DND-41 (cell line): ENCODE data around the gene ERP27.
A peak's percentile ranks its signal among the peaks of the same experiment; 100 is the strongest.

Experiments used
- ATAC-seq: fragments of 200-7000 bp; cut with Tn5 transposase; 3 replicates; pipeline ENCODE4 v1.9.1; 2021; ENCODE audit warnings: low read depth; ENCODE audit not compliant: insufficient read depth
- DNase-seq: peaks from one replicate; pipeline ENCODE4 v3.0.0-alpha.2; 2020
- H2AFZ ChIP-seq: 2 replicates; pipeline ENCODE4 v1.6.0; 2012; ENCODE audit warnings: low read depth, low read length
- H3K27ac ChIP-seq: 2 replicates; pipeline ENCODE4 v1.5.1; 2012; ENCODE audit warnings: low read length, inconsistent platforms
- H3K27me3 ChIP-seq: fragments of 200-600 bp; sonication (generic); 2 replicates; pipeline ENCODE4 v1.6.0; 2012; ENCODE audit warnings: low read length, mild to moderate bottlenecking, inconsistent platforms; ENCODE audit not compliant: insufficient read depth, poor library complexity
- H3K36me3 ChIP-seq: 2 replicates; pipeline ENCODE4 v1.5.1; 2012; ENCODE audit warnings: low read length, inconsistent platforms; ENCODE audit not compliant: insufficient read depth
- H3K4me1 ChIP-seq: 2 replicates; pipeline ENCODE4 v1.5.1; 2012; ENCODE audit warnings: mild to moderate bottlenecking, low read length; ENCODE audit not compliant: insufficient read depth
- H3K4me2 ChIP-seq: 2 replicates; pipeline ENCODE4 v1.6.0; 2012; ENCODE audit warnings: mild to moderate bottlenecking, moderate library complexity, low read length, inconsistent platforms; ENCODE audit not compliant: insufficient read depth
- H3K4me3 ChIP-seq, 2 experiments: fragments of 200-600 bp in 1 of 2; shearing (Covaris generic) in 1 of 2; 2 replicates each; pipeline ENCODE4 v1.5.1; 2012 to 2016; ENCODE audit warnings: inconsistent platforms in 2 of 2, low read length in 2 of 2, mild to moderate bottlenecking in 2 of 2, low read depth in 1 of 2, moderate library complexity in 1 of 2
- H3K79me2 ChIP-seq: 2 replicates; pipeline ENCODE4 v1.6.0; 2012; ENCODE audit warnings: low read length, inconsistent platforms; ENCODE audit not compliant: insufficient read depth
- H3K9ac ChIP-seq: 2 replicates; pipeline ENCODE4 v1.6.0; 2012; ENCODE audit warnings: low read depth, mild to moderate bottlenecking, inconsistent platforms, low read length, moderate library complexity
- H3K9me3 ChIP-seq: 2 replicates; pipeline ENCODE4 v1.5.1; 2012; ENCODE audit warnings: low read length, moderate library complexity, mild to moderate bottlenecking, inconsistent platforms; ENCODE audit not compliant: insufficient read depth, severe bottlenecking
- H4K20me1 ChIP-seq: 2 replicates; pipeline ENCODE4 v1.6.0; 2012; ENCODE audit warnings: low read length; ENCODE audit not compliant: insufficient read depth
- EZH2 ChIP-seq: IDR thresholded peaks from 3 replicates; pipeline ENCODE4 v1.6.1; 2012; ENCODE audit warnings: borderline replicate concordance, low read depth, mild to moderate bottlenecking, moderate library complexity, low read length, inconsistent platforms; ENCODE audit not compliant: severe bottlenecking
- TF ChIP-seq, protein P1 (sequence below): IDR thresholded peaks from 2 replicates; pipeline ENCODE4 v1.5.1; 2012; ENCODE audit warnings: borderline replicate concordance, low read length, moderate library complexity, mild to moderate bottlenecking; ENCODE audit not compliant: poor library complexity, severe bottlenecking; ENCODE audit errors: extremely low read depth

ERP27 gene

DNA sequence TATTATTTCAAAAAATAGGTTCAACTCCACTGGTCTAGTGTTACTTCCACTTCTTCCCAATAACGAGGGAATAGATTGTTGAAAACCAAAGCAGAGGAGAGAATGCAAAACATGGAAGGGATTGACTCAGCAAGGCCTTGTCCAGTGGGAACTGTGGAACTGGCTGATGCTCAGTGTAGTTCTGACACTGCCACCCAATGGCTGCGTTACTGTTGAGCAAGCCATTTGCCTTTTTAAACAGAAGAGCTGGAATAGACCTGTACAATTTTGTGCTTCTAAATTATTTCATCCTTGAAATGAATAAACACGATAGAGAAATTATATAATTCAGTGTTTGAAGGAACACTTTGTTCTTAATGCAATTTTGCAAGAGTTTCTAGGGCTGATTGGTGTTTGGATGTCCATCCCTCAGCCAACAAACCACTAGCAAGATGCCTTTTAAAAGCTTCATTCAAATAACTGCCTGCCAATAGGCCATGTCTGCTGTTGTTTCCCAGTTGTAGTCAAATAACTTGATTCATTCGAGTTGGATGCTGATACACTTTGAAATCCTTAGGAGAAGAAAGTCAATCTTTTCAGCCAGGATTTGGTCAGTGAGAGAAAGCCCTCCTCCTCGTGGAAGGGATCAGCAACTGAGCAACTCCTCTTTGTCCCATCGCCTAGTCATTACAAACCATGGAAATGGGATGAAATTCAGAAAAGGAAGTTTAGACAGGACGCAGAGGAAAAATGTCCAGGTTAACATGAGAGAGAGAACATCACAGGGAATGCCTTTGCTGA lies 45.4 kb downstream of the ERP27 start:
- no peak overlapping the region for H3K4me2 ChIP-seq
- DNase-seq, result no peak
- H3K79me2 ChIP-seq, result no peaks in the 10 kb centered on the region
- no peaks in the 10 kb centered on the region for H3K9me3 ChIP-seq
- H4K20me1 ChIP-seq, result no peaks in the 10 kb centered on the region
- H3K27me3 ChIP-seq, result no peaks in the 10 kb centered on the region
- H3K4me3 ChIP-seq, result no peak overlapping the region
- no peak overlapping the region for H3K9ac ChIP-seq
- H3K27ac ChIP-seq, result no peak overlapping the region
- H2AFZ ChIP-seq, result no peak overlapping the region
- no peaks in the 10 kb centered on the region for H3K36me3 ChIP-seq
- no peaks in the 10 kb centered on the region for H3K4me1 ChIP-seq
- no peak for ATAC-seq
- TF ChIP-seq, protein P1, sequence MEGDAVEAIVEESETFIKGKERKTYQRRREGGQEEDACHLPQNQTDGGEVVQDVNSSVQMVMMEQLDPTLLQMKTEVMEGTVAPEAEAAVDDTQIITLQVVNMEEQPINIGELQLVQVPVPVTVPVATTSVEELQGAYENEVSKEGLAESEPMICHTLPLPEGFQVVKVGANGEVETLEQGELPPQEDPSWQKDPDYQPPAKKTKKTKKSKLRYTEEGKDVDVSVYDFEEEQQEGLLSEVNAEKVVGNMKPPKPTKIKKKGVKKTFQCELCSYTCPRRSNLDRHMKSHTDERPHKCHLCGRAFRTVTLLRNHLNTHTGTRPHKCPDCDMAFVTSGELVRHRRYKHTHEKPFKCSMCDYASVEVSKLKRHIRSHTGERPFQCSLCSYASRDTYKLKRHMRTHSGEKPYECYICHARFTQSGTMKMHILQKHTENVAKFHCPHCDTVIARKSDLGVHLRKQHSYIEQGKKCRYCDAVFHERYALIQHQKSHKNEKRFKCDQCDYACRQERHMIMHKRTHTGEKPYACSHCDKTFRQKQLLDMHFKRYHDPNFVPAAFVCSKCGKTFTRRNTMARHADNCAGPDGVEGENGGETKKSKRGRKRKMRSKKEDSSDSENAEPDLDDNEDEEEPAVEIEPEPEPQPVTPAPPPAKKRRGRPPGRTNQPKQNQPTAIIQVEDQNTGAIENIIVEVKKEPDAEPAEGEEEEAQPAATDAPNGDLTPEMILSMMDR, result no peak
- no peak for TF ChIP-seq EZH2

DNA sequence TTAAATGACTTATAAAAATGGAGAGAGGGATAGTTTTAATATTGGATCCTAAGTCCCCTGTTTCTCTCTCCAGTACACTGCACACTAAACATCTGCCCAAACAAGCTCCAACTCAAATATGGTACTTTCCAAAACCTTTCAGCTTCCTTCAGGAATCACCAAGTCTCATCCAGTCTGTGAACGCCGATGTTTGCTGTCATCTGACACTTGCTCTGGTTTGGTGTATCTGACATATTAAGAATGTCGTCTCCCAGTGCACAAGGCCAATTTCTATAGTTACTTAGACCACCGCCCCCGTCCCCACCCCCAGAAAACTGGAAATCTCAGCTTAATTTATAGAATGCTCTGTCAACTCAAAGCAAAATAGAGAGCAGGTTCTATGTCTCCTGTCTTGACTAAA lies 47.6 kb downstream of the ERP27 start:
- Histone ChIP-seq H4K20me1 (no peaks in the 10 kb centered on the region), H3K27ac (no peak overlapping the region), H3K27me3 (no peaks in the 10 kb centered on the region), H3K79me2 (no peaks in the 10 kb centered on the region), H3K9ac (no peak overlapping the region), H3K4me2 (no peak overlapping the region), H3K4me1 (peaks cover 1% of the 10 kb centered on the region; the same call in 1 of the 2 replicates), H3K36me3 (no peaks in the 10 kb centered on the region), H2AFZ (no peak overlapping the region), H3K4me3 (no peak overlapping the region), H3K9me3 (no peaks in the 10 kb centered on the region)
- no peak for TF ChIP-seq EZH2
- TF ChIP-seq, protein P1, result no peak
- ATAC-seq (no peak), DNase-seq (no peak)

DNA sequence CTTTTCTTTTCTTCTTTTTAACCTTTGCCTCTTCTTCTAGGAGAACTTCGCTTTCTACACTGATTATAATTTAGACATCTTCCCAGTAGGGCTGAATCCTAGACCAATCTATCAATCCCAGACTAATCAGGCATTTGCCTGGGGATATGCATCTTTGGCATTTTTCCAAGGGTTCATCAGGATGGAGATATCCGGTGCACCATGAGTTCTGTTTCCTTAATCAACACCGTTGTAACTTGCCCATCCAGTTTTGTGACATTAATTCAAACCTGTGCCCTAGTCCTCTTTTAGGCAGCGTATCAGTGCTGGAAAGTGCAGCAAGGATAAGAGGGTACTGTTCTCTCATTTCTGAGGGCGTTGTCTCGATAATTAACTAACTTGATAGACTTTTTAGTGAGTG lies 52.1 kb downstream of the ERP27 start:
- no peaks in the 10 kb centered on the region for H3K79me2 ChIP-seq
- DNase-seq (no peak), ATAC-seq (no peak)
- H3K4me2 ChIP-seq, result no peak overlapping the region
- H3K27me3 ChIP-seq, result no peaks in the 10 kb centered on the region
- no peak overlapping the region for H3K9ac ChIP-seq
- H3K36me3 ChIP-seq, result no peaks in the 10 kb centered on the region
- H3K27ac ChIP-seq, result no peak overlapping the region
- no peak overlapping the region for H2AFZ ChIP-seq
- no peaks in the 10 kb centered on the region for H4K20me1 ChIP-seq
- H3K4me3 ChIP-seq, result no peak overlapping the region
- peaks cover 40% of the 10 kb centered on the region for H3K4me1 ChIP-seq
- TF ChIP-seq, protein P1, result no peak
- no peak for TF ChIP-seq EZH2
- H3K9me3 ChIP-seq, result no peaks in the 10 kb centered on the region

DNA sequence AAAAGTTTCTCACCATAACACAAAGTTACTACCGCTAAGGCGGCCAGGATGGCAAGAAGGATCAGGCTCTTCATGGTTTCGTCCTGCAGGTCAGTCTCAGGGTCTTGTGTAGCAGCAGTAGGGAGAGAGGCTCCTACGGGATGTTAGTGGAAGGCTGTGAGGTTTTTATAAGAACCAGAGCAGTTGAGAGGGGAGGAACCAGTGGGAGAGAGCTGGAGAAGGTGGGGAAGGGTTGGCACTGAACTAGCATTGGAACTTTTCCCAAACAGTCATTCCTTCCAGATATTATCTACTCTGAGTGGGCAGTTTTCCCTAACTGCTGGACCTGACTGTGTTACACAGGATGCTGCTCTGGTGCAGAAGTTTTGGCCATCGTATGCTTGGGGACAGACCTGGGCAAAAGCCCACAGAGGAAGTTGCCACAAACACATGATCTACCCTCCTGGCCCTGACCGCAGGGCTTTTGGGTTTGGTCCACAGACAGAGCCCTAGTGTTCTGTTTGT lies 52.6 kb downstream of the ERP27 start, which contains the start of gene MGP:
Gene MGP (minus strand): TSS at position 137 of the 504 bp plus-strand sequence. CDS start 63 bp downstream, at position 74.
- Histone ChIP-seq H3K4me3 (no peak within 1 kb of the TSS), H3K27me3 (no peaks in the 10 kb centered on the region), H3K27ac (no peak within 1 kb of the TSS), H3K9me3 (no peaks in the 10 kb centered on the region), H3K4me2 (peak within 1 kb of the TSS; percentile 57), H3K4me1 (peaks cover 45% of the 10 kb centered on the region), H3K79me2 (no peaks in the 10 kb centered on the region), H3K9ac (no peak within 1 kb of the TSS), H3K36me3 (no peaks in the 10 kb centered on the region), H4K20me1 (no peaks in the 10 kb centered on the region), H2AFZ (no peak within 1 kb of the TSS)
- ATAC-seq (no peak), DNase-seq (no peak)
- TF ChIP-seq EZH2, result no peak
- TF ChIP-seq, protein P1, result no peak
